Hepatocyte (in vitro differentiated cells): Measurements from ENCODE around the gene COPB1. TPM values are rescaled to one million over a fixed set of nuclear protein-coding genes. Genes with fewer than 3 reads are reported as not detected.

ENCODE experiments used
- DNase-seq: peaks from one replicate; pipeline ENCODE4 v3.0.0-alpha.2; 2016; ENCODE audit warnings: low spot score
- H2AFZ ChIP-seq: fragments of 200-600 bp; sonication (generic); 2 replicates; pipeline ENCODE4 v1.6.0; 2016; ENCODE audit warnings: antibody characterized with exemption, mild to moderate bottlenecking
- H3K27ac ChIP-seq: fragments of 200-600 bp; sonication (generic); 2 replicates; pipeline ENCODE4 v1.5.1; 2016; ENCODE audit warnings: mild to moderate bottlenecking
- H3K27me3 ChIP-seq: fragments of 200-600 bp; sonication (generic); 2 replicates; pipeline ENCODE4 v1.6.1; 2016
- H3K36me3 ChIP-seq: fragments of 200-600 bp; sonication (generic); replicated peaks from 2 replicates; pipeline ENCODE4 v1.5.1; 2016; ENCODE audit warnings: low read depth; ENCODE audit not compliant: insufficient read depth
- H3K4me1 ChIP-seq: fragments of 200-600 bp; sonication (generic); 2 replicates; pipeline ENCODE4 v1.5.1; 2016; ENCODE audit warnings: mild to moderate bottlenecking, moderate library complexity; ENCODE audit not compliant: insufficient read depth
- H3K4me2 ChIP-seq: fragments of 200-600 bp; sonication (generic); 2 replicates; pipeline ENCODE4 v1.6.0; 2016
- H3K4me3 ChIP-seq: fragments of 200-600 bp; sonication (generic); 2 replicates; pipeline ENCODE4 v1.5.1; 2016; ENCODE audit warnings: mild to moderate bottlenecking
- H3K79me2 ChIP-seq: fragments of 200-600 bp; sonication (generic); 2 replicates; pipeline ENCODE4 v1.6.0; 2017; ENCODE audit warnings: mild to moderate bottlenecking
- H3K9me2 ChIP-seq: fragments of 200-600 bp; sonication (generic); replicated peaks from 2 replicates; pipeline ENCODE4 v1.6.0; 2017; ENCODE audit warnings: mild to moderate bottlenecking; ENCODE audit not compliant: insufficient read depth
- H3K9me3 ChIP-seq: fragments of 200-600 bp; sonication (generic); 2 replicates; pipeline ENCODE4 v1.5.1; 2016; ENCODE audit warnings: low read depth, mild to moderate bottlenecking
- H4K20me1 ChIP-seq: fragments of 200-600 bp; sonication (generic); 2 replicates; pipeline ENCODE4 v1.6.0; 2016; ENCODE audit warnings: mild to moderate bottlenecking; ENCODE audit not compliant: insufficient read depth, poor library complexity, severe bottlenecking
- EZH2 ChIP-seq: fragments of 200-600 bp; sonication (generic); IDR thresholded peaks from 2 replicates; pipeline ENCODE4 v1.6.1; 2016; ENCODE audit warnings: antibody characterized with exemption, mild to moderate bottlenecking, borderline replicate concordance
- EZH2phosphoT487 ChIP-seq: fragments of 200-600 bp; sonication (generic); IDR thresholded peaks from one replicate; pipeline ENCODE4 v1.6.1; 2018; ENCODE audit warnings: antibody characterized with exemption, mild to moderate bottlenecking, low read depth, moderate library complexity; ENCODE audit not compliant: unreplicated experiment, severe bottlenecking
- whole genome bisulfite sequencing: methylation state at CpG from one replicate; pipeline ENCODE4 v1.1.6; 2016; ENCODE audit warnings: low lambda C conversion rate; ENCODE audit errors: missing lambda C conversion rate; 5-methylcytosine and 5-hydroxymethylcytosine counted together
- polyA plus RNA-seq: library from polyadenylated mRNA; unstranded; fragments of >200 nt; fragmentation: Nextera tagmentation; extraction: Ambion mirVana; gene quantifications from 2 replicates; pipeline ENCODE4 v1.2.1, GENCODE V29; 2016
- total RNA-seq: library from RNA; depleted of rRNA; stranded (reverse); fragments of >200 nt; gene quantifications from 2 replicates; pipeline ENCODE4 v1.2.3, GENCODE V29; 2014
- TF ChIP-seq, protein P1 (sequence below): fragments of 200-600 bp; sonication (generic); IDR thresholded peaks from 2 replicates; pipeline ENCODE4 v1.5.1; 2016; ENCODE audit warnings: antibody characterized with exemption, mild to moderate bottlenecking; ENCODE audit not compliant: poor library complexity

COPB1 gene
- total and polyA plus RNA-seq, 2 experiments from 2014 or later = 87.5 to 228 TPM

DNA sequence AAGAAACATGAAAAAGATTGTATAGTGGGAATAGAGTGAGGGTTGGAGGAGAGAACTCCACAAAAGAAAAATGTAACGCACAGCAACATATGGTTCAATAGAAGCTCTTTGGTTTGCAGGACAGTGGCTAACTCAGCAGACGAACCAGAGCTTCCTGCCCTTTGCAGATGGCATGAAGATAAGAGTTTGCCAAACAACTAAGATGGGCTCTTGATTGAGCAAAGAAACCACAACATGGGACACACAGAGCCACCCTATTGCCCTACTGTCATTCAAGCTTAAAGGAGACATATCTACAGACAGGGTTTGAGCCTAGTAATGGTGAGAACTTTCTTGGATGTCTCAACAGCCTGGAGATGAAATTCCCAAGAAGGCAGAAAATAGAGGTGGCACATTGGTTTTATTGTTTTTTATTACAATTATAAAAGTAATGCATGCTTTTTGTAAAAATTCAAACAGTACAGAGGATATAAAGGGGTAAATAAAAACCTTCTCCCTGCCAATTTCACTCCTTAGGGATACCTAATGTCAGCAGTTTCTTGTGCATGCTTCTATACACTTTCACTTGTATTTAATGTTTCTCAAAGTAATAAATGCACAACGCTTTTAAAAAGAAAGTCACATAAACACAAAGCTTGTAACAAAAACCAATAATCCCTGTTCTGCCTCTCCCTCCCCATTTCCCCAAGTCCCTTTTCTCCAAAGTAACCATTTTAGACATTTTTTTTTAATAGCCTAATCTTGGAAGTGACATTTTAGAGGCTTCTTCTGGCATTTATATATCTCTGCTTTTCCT is 63.7 kb downstream of the COPB1 start:
- H3K9me2 ChIP-seq = no peaks in the 10 kb centered on the region
- WGBS = 79% methylated on average over 3 of the region's 3 CpGs
- no peak overlapping the region for H3K4me3 ChIP-seq
- H3K79me2 ChIP-seq = no peaks in the 10 kb centered on the region
- TF ChIP-seq, protein P1, sequence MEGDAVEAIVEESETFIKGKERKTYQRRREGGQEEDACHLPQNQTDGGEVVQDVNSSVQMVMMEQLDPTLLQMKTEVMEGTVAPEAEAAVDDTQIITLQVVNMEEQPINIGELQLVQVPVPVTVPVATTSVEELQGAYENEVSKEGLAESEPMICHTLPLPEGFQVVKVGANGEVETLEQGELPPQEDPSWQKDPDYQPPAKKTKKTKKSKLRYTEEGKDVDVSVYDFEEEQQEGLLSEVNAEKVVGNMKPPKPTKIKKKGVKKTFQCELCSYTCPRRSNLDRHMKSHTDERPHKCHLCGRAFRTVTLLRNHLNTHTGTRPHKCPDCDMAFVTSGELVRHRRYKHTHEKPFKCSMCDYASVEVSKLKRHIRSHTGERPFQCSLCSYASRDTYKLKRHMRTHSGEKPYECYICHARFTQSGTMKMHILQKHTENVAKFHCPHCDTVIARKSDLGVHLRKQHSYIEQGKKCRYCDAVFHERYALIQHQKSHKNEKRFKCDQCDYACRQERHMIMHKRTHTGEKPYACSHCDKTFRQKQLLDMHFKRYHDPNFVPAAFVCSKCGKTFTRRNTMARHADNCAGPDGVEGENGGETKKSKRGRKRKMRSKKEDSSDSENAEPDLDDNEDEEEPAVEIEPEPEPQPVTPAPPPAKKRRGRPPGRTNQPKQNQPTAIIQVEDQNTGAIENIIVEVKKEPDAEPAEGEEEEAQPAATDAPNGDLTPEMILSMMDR = no peak
- TF ChIP-seq EZH2phosphoT487 = no peak
- no peak for TF ChIP-seq EZH2
- H2AFZ ChIP-seq = no peak overlapping the region
- H3K4me2 ChIP-seq = no peak overlapping the region
- DNase-seq = no peak
- no peaks in the 10 kb centered on the region for H3K36me3 ChIP-seq
- H3K27me3 ChIP-seq = no peaks in the 10 kb centered on the region
- H3K27ac ChIP-seq = no peak overlapping the region
- H3K4me1 ChIP-seq = no peaks in the 10 kb centered on the region
- H3K9me3 ChIP-seq = no peaks in the 10 kb centered on the region
- no peaks in the 10 kb centered on the region for H4K20me1 ChIP-seq

DNA sequence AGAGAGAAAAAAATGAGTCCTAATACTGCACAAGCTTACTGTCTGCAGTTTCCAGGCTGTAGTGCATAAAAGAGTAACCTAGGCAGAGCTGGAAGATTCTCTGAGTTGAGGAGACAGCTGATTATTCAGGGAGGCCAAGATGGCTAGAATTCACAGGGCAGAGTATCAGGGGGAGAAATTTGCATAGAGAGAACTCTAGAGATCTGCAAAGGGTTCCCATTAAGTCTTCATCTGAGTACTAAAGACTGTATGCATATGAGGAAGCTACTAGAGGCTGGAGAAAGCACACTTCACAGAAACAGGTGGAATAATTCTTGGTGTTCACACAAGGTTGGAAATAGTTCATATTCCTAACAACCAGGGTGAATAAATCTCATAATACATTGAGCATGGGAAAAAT is 74.0 kb downstream of the COPB1 start:
- H3K4me1 ChIP-seq = peaks cover 6% of the 10 kb centered on the region
- H2AFZ ChIP-seq = no peak overlapping the region
- no peaks in the 10 kb centered on the region for H4K20me1 ChIP-seq
- H3K9me3 ChIP-seq = no peaks in the 10 kb centered on the region
- TF ChIP-seq EZH2 = no peak
- TF ChIP-seq, protein P1 = no peak
- no peak for TF ChIP-seq EZH2phosphoT487
- H3K79me2 ChIP-seq = no peaks in the 10 kb centered on the region
- no peaks in the 10 kb centered on the region for H3K9me2 ChIP-seq
- no peaks in the 10 kb centered on the region for H3K36me3 ChIP-seq
- H3K27ac ChIP-seq = no peak overlapping the region
- H3K4me2 ChIP-seq = no peak overlapping the region
- H3K27me3 ChIP-seq = no peaks in the 10 kb centered on the region
- no peak overlapping the region for H3K4me3 ChIP-seq
- DNase-seq = no peak

DNA sequence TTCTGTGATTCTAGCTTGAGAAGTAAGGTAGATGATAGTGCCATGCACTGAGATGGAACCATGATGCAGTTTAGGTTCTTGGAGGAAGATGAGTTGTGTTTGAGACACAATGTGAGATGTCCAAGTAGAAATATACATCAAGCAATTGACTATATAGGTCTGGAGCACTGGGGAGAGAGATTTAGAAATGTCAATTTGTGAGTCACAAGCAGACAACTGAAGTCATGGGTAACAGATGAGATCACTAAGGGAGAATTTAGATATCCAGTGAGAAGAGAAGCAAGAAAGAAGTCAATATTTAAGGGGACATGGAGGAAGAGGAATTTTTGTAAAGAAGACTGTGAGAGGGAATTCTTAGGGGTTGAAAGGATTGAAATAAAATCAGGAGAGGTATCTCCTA is 75.5 kb downstream of the COPB1 start:
- no peak for TF ChIP-seq EZH2
- TF ChIP-seq, protein P1 = no peak
- no peak overlapping the region for H3K4me2 ChIP-seq

More for the DNA sequence above, 75.5 kb downstream of the COPB1 start:
- H3K9me3 ChIP-seq = no peaks in the 10 kb centered on the region
- H3K36me3 ChIP-seq = no peaks in the 10 kb centered on the region
- no peak overlapping the region for H3K27ac ChIP-seq
- no peaks in the 10 kb centered on the region for H4K20me1 ChIP-seq
- no peak for DNase-seq
- no peaks in the 10 kb centered on the region for H3K79me2 ChIP-seq
- H3K27me3 ChIP-seq = no peaks in the 10 kb centered on the region
- no peak overlapping the region for H2AFZ ChIP-seq
- peaks cover 6% of the 10 kb centered on the region for H3K4me1 ChIP-seq
- no peak overlapping the region for H3K4me3 ChIP-seq
- H3K9me2 ChIP-seq = no peaks in the 10 kb centered on the region
